HepG2 (cell line): ENCODE measurements around the gene TAPBP. TPM values are rescaled to one million over a fixed set of nuclear protein-coding genes. Genes with fewer than 3 reads are reported as not detected.
A peak's percentile ranks its signal among the peaks of the same experiment; 100 is the strongest.

Experiments
- ATAC-seq: fragments of 200-7000 bp; cut with Tn5 transposase; 3 replicates; pipeline ENCODE4 v1.9.1; 2020; ENCODE audit warnings: mild to moderate bottlenecking, moderate library complexity
- BruUV-seq: library from RNA; stranded (reverse); fragments of 400-500 nt; replicated peaks from 2 replicates; lab custom pipeline; 2021; lab: Mats Ljungman, UMichigan
- CTCF ChIA-PET: fragments of 300-600 bp; formaldehyde crosslinking; extraction: SDS; loops from one replicate; lab custom pipeline; 2021; ENCODE audit warnings: low total read pairs, inconsistent platforms, low intra/inter-chr PET ratio; lab: Yijun Ruan, JAX
- POLR2A ChIA-PET: fragments of 350-600 bp; sonication (Branson Sonifier 250); formaldehyde crosslinking; loops from one replicate; lab custom pipeline; 2020; ENCODE audit warnings: antibody characterized with exemption, inconsistent platforms; lab: Yijun Ruan, JAX
- DNase-seq: peaks from one replicate; pipeline ENCODE4 v3.0.0-alpha.2; 2015; ENCODE audit warnings: low spot score
- FAIRE-seq: peaks from 3 replicates; lab custom pipeline; 2011; peaks lifted over from hg19 to GRCh38; lab: Jason Lieb, UNC
- H2AFZ ChIP-seq: one replicate; pipeline ENCODE4 v1.6.1; 2011; ENCODE audit warnings: low read length, inconsistent platforms
- H3K27ac ChIP-seq: fragments of 300-600 bp; 3 replicates; pipeline ENCODE4 v1.8.0; 2011; ENCODE audit warnings: mixed run types, mild to moderate bottlenecking, mixed read lengths, low read length, inconsistent platforms; ENCODE audit not compliant: insufficient read depth; ENCODE audit errors: extremely low read length
- H3K27me3 ChIP-seq, 2 experiments: fragments of 200-600 bp in 1 of 2; 2 replicates in 1 of 2; 3 replicates in 1 of 2; pipeline versions ENCODE4 v1.6.0 to v1.8.0; 2011; ENCODE audit warnings: low read length in 2 of 2, mild to moderate bottlenecking in 2 of 2, moderate library complexity in 2 of 2, inconsistent platforms in 1 of 2; ENCODE audit not compliant: insufficient read depth in 2 of 2, control insufficient read depth in 1 of 2
- H3K36me3 ChIP-seq, 2 experiments: fragments of 200-600 bp in 1 of 2; replicated peaks in 1 of 2; 2 replicates in 1 of 2; 3 replicates in 1 of 2; pipeline versions ENCODE4 v1.5.1 to v1.8.0; 2011; ENCODE audit warnings: low read length in 2 of 2, inconsistent platforms in 1 of 2; ENCODE audit not compliant: insufficient read depth in 2 of 2, control insufficient read depth in 1 of 2
- H3K4me1 ChIP-seq: 2 replicates; pipeline ENCODE4 v1.5.1; 2012; ENCODE audit warnings: low read length, inconsistent platforms; ENCODE audit not compliant: insufficient read depth
- H3K4me2 ChIP-seq: 2 replicates; pipeline ENCODE4 v1.6.0; 2011; ENCODE audit warnings: low read depth, low read length, inconsistent platforms
- H3K4me3 ChIP-seq, 3 experiments: fragments of 200-600 bp in 1 of 3; sonication (generic), shearing (Covaris generic) in 1 of 3; replicated peaks in 1 of 3; 2 replicates each; pipeline ENCODE4 v1.5.1; 2011 to 2016; ENCODE audit warnings: low read length in 3 of 3, inconsistent platforms in 2 of 3, low read depth in 2 of 3, mild to moderate bottlenecking in 2 of 3, control low read depth in 1 of 3, mixed read lengths in 1 of 3; ENCODE audit not compliant: insufficient read depth in 1 of 3
- H3K79me2 ChIP-seq: one replicate; pipeline ENCODE4 v1.6.1; 2011; ENCODE audit warnings: low read length, inconsistent platforms; ENCODE audit not compliant: insufficient read depth
- H3K9ac ChIP-seq: 2 replicates; pipeline ENCODE4 v1.6.0; 2011; ENCODE audit warnings: mild to moderate bottlenecking, low read depth, low read length, inconsistent platforms; ENCODE audit not compliant: insufficient read depth
- H3K9me3 ChIP-seq: 2 replicates; pipeline ENCODE4 v1.5.1; 2012; ENCODE audit warnings: mild to moderate bottlenecking, low read length
- H4K20me1 ChIP-seq: 2 replicates; pipeline ENCODE4 v1.6.0; 2011; ENCODE audit warnings: inconsistent platforms, mild to moderate bottlenecking, low read length, moderate library complexity; ENCODE audit not compliant: insufficient read depth
- BRF2 ChIP-seq: sonication (generic); formaldehyde crosslinking; IDR thresholded peaks from 2 replicates; pipeline ENCODE4 v1.8.1; 2022; ENCODE audit warnings: mild to moderate bottlenecking, missing genetic modification reagents
- HMG20B ChIP-seq: conservative IDR thresholded peaks from 2 replicates; pipeline ENCODE4 v1.6.1; 2016; ENCODE audit warnings: missing genetic modification reagents, missing compliant biosample characterization
- RAD21 ChIP-seq: fragments of 450-650 bp; formaldehyde crosslinking; IDR thresholded peaks from 2 replicates; pipeline ENCODE4 v1.5.0; 2020; ENCODE audit warnings: mild to moderate bottlenecking
- SP140L ChIP-seq: sonication (generic); formaldehyde crosslinking; IDR thresholded peaks from 2 replicates; pipeline ENCODE4 v1.4.0; 2020; ENCODE audit warnings: missing genetic modification reagents, borderline replicate concordance
- ZC3H13 ChIP-seq: sonication (generic); formaldehyde crosslinking; IDR thresholded peaks from 2 replicates; pipeline ENCODE4 v1.8.1; 2023; ENCODE audit warnings: mild to moderate bottlenecking, missing genetic modification reagents, moderate library complexity
- ZNF18 ChIP-seq: sonication (generic); formaldehyde crosslinking; IDR thresholded peaks from 2 replicates; pipeline ENCODE4 v1.8.0; 2022; ENCODE audit warnings: mild to moderate bottlenecking, missing genetic modification reagents; ENCODE audit not compliant: insufficient replicate concordance
- ZNF30 ChIP-seq: sonication (generic); formaldehyde crosslinking; IDR thresholded peaks from 2 replicates; pipeline ENCODE4 v1.5.0; 2020; ENCODE audit warnings: mild to moderate bottlenecking, missing genetic modification reagents
- ZNF678 ChIP-seq: sonication (generic); formaldehyde crosslinking; IDR thresholded peaks from 2 replicates; pipeline ENCODE4 v1.4.0; 2020; ENCODE audit warnings: mild to moderate bottlenecking, missing genetic modification reagents
- ZNF761 ChIP-seq: sonication (generic); formaldehyde crosslinking; conservative IDR thresholded peaks from 2 replicates; pipeline ENCODE4 v1.4.0; 2020; ENCODE audit warnings: mild to moderate bottlenecking, missing genetic modification reagents
- ZSCAN30 ChIP-seq: sonication (generic); formaldehyde crosslinking; IDR thresholded peaks from 2 replicates; pipeline ENCODE4 v1.5.0; 2020; ENCODE audit warnings: mild to moderate bottlenecking, missing genetic modification reagents
- WGBS: methylation state at CpG from one replicate; pipeline ENCODE4 v1.1.6; 2017; ENCODE audit warnings: low lambda C conversion rate; 5-methylcytosine and 5-hydroxymethylcytosine counted together
- in situ Hi-C: cut with HindIII; loops from 2 replicates; pipeline ENCODE4 v1.10.0; 2017; ENCODE audit warnings: low pct_unique_long_range_greater_than_20kb; ENCODE audit not compliant: extremely low pct_ligation_motif_present
- intact Hi-C: fragments of 100-400 bp; cut with micrococcal nuclease; formaldehyde crosslinking; loops from one replicate; pipeline ENCODE4 v1.10.0; 2022; ENCODE audit not compliant: unreplicated experiment
- polyA plus RNA-seq, 8 experiments: library from polyadenylated mRNA; depleted of rRNA in 3 of 8; stranded (reverse) in 7 of 8; unstranded in 1 of 8; fragments of >200 nt; fragmentation: Illumina TruSeq in 4 of 8; extraction: Trizol in 4 of 8; gene quantifications; 2 replicates each; pipeline versions ENCODE4 v1.2.1 to v1.2.3, GENCODE V29; 2011 to 2016; ENCODE audit warnings: low read depth in 4 of 8, missing spikeins in 1 of 8, mixed read lengths in 1 of 8; ENCODE audit not compliant: insufficient read depth in 1 of 8
- total RNA-seq, 5 experiments: library from RNA; depleted of rRNA; stranded (reverse); fragments of >200 nt; fragmentation: Illumina TruSeq; extraction: Trizol; gene quantifications; 2 replicates each; pipeline ENCODE4 v1.2.3, GENCODE V29; 2016; ENCODE audit warnings: low read depth in 1 of 5
- TF ChIP-seq, protein P1 (sequence below): sonication (generic); formaldehyde crosslinking; IDR thresholded peaks from 2 replicates; pipeline ENCODE4 v1.4.0; 2020; ENCODE audit warnings: mild to moderate bottlenecking, missing genetic modification reagents
- TF ChIP-seq, protein P2 (sequence below): sonication (generic); formaldehyde crosslinking; IDR thresholded peaks from 2 replicates; pipeline ENCODE4 v1.8.0; 2022; ENCODE audit warnings: mild to moderate bottlenecking, missing genetic modification reagents, moderate library complexity

Gene TAPBP
- total and polyA plus RNA-seq, 2 of the 13 experiments (the other 11 are each of a cell fraction or from before 2014, with no cell fraction given), result 27.4 to 32.3 TPM

DNA sequence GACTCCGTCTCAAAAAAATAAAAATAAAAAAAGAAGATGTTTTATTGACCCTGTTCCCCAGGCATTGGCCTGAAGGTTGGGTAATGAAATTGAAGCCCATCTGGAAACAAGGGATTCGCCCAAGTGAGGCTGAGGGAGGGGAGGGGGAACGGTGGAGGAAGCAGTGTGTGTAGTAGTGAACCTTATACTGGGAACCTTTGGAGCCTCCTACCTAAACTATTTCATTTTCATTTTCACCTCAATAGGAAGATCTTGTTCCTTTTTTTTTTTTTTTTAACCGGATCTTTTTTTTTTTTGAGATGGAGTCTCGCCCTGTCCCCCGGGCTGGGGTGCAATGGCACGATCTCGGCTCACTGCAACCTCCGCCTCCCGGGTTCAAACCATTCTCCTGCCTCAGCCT is 16.9 kb upstream of the TAPBP start (continued):
- TF ChIP-seq, protein P1, sequence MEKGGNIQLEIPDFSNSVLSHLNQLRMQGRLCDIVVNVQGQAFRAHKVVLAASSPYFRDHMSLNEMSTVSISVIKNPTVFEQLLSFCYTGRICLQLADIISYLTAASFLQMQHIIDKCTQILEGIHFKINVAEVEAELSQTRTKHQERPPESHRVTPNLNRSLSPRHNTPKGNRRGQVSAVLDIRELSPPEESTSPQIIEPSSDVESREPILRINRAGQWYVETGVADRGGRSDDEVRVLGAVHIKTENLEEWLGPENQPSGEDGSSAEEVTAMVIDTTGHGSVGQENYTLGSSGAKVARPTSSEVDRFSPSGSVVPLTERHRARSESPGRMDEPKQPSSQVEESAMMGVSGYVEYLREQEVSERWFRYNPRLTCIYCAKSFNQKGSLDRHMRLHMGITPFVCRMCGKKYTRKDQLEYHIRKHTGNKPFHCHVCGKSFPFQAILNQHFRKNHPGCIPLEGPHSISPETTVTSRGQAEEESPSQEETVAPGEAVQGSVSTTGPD (CRISPR knock-in tag), result no peak
- TF ChIP-seq ZNF678 (CRISPR knock-in tag) (no peak), HMG20B (CRISPR knock-in tag) (no peak)

DNA sequence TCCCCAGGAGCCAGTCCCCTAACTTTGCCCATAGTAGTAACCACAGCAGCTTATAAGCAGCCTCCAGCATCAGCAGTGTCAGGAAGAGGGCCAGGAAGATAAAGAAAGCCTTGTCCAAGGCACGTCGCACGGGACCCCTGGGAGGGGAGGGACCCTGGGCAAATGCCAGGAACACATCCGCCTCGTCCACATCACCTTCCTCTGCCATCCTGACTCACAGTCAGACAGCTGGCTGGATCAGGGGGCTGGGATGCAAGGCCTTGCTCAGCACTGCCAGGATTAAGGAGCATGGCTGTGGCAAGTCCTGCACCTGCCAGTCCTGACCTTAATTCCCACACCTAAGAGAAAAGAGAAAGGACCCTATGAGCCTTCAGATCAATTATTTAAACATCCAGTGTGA is 15.2 kb upstream of the TAPBP start:
- Histone ChIP-seq H2AFZ (no peak overlapping the region), H3K27ac (no peak overlapping the region)
- no peak for TF ChIP-seq ZC3H13 (CRISPR knock-in tag)
- TF ChIP-seq BRF2, result no peak
- TF ChIP-seq ZNF30 (CRISPR knock-in tag), result no peak
- TF ChIP-seq, protein P2, sequence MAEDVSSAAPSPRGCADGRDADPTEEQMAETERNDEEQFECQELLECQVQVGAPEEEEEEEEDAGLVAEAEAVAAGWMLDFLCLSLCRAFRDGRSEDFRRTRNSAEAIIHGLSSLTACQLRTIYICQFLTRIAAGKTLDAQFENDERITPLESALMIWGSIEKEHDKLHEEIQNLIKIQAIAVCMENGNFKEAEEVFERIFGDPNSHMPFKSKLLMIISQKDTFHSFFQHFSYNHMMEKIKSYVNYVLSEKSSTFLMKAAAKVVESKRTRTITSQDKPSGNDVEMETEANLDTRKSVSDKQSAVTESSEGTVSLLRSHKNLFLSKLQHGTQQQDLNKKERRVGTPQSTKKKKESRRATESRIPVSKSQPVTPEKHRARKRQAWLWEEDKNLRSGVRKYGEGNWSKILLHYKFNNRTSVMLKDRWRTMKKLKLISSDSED (CRISPR knock-in tag), result no peak
- no peak for TF ChIP-seq RAD21 (CRISPR knock-in tag)
- TF ChIP-seq ZNF18 (CRISPR knock-in tag), result no peak
- TF ChIP-seq ZNF761 (CRISPR knock-in tag), result no peak
- no peak for TF ChIP-seq SP140L (CRISPR knock-in tag)
- TF ChIP-seq ZSCAN30 (CRISPR knock-in tag), result no peak
- TF ChIP-seq, all 625 proteins: peak for 0
- WGBS, result 0% methylated on average over 2 of the region's 5 CpGs
- FAIRE-seq (no peak), DNase-seq (no peak), ATAC-seq (peak; percentile 58)
- in situ Hi-C loops (no loop called here), intact Hi-C loops (no loop called here)
- Histone ChIP-seq H3K36me3 (no peaks in the 10 kb centered on the region), H3K4me1 (peaks cover 4% of the 10 kb centered on the region), H3K4me3 (no peak overlapping the region), H4K20me1 (no peaks in the 10 kb centered on the region), H3K4me2 (no peak overlapping the region), H3K27me3 (peaks cover 0 to 6% of the 10 kb centered on the region in 2 experiments; a peak in 1 of 5 replicates), H3K9ac (no peak overlapping the region), H3K79me2 (no peaks in the 10 kb centered on the region), H3K9me3 (no peaks in the 10 kb centered on the region)
- ChIA-PET CTCF (no interaction called here), POLR2A (interaction anchor here (1.6 kb wide), 1 partner anchor 12 kb away, joined by 8 read pairs; the partner anchor contains the start of gene ZBTB22)
- no TSS peak for BruUV-seq
